ENCODE results near the gene GARNL3.

Gene GARNL3

DNA sequence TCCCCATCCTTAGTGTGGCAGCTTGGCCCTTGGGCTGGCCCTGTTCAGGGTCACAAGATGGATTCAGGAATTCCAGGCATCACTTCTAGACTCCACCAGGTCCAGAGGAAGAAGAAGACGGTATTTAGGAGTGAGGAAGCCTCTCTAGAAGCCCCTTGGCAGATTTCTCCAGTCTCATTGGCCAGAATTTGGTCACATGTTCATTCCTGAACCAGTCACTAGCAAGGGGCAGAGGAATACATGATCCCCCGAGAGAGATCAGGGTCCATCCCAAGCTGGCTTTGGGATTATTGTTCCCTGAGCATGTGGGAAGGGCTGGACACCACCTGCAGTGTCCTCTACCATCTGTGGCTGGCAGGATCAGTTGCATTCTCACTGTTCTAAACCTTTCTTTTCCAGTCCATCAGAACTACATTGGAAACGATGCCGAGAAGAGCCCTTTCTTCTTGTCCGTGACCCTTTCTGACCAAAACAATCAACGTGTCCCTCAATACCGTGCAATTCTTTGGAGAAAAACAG lies 48.5 kb downstream of the GARNL3 start:
- no peak for DNase-seq

DNA sequence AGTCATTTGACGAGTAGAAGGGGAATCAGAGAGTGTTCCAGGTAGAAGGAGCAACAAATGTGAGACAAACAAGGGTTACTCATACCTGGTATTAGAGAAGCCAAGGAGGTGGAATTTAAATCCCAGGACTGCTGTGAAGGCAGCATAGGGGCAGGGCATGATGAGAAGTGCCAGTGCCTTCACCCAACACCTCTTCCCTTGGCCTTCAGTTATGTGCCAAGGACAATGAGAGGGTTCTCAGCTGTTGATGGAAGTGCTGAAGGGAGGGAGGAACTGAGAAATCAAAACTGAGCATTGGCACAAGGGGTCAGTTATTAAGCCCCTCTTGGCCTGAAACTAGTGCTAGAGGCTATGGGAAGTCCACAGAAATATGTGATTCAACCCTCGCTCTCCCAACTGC lies 50.3 kb downstream of the GARNL3 start:
- DNase-seq = no peak

DNA sequence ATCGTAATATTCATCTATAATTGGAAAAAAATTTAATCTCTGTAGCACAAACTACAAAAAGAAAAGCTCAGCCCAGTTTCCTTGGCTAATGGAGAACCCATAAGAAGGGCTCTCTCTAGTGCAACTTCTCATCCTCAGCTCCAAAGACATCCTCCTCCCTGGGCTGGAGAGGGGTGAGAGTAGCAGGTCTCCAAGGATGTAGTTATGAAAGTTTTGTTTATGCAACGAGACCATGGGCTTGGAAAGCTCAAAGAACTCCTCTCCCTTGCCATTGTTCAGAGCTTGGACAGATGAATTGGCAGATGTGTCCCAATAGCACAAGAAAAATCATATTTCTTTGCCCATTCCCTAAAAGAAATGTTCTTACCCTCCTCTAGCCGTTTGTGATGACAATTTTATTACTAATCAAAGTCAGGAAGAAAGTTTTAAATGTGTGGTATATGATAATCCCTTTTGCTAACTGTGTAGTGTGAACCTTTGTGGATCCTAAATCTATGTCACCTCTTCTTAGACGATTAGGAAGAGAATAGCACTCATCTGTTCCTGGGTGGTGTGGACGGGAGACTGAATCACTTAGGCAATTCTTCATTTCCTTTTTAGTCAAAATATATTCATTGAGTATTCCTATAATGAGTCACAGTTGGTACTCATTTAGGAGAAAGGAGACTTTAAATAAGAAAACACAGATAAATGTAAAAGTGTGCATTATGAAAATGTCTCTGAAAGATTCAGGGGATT lies 52.2 kb downstream of the GARNL3 start:
- no peak for DNase-seq

DNA sequence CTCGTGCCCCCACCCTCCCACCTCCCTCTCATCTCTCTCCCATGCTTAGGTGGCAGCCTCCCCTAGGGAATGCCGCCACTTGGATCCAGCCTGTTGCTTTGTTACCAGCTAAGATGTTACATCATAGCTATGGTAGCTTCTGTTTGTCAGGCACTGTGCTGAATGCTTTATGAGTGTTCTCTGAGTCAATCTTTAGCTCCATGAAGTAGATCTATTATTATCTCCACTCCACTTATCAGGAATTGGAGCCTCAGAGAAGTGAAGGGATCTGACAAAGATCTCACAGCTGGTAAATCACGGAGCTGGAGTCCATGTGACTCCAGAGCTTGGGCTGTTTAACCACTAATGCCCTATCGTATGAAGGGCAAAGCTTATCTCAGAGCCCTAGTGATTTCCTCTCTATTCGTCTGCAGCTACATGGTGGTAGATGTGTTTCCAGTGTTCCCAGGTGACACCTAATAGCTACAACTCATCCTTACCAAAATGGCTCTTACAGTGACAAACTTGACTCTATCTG lies 54.1 kb downstream of the GARNL3 start:
- DNase-seq = no peak

DNA sequence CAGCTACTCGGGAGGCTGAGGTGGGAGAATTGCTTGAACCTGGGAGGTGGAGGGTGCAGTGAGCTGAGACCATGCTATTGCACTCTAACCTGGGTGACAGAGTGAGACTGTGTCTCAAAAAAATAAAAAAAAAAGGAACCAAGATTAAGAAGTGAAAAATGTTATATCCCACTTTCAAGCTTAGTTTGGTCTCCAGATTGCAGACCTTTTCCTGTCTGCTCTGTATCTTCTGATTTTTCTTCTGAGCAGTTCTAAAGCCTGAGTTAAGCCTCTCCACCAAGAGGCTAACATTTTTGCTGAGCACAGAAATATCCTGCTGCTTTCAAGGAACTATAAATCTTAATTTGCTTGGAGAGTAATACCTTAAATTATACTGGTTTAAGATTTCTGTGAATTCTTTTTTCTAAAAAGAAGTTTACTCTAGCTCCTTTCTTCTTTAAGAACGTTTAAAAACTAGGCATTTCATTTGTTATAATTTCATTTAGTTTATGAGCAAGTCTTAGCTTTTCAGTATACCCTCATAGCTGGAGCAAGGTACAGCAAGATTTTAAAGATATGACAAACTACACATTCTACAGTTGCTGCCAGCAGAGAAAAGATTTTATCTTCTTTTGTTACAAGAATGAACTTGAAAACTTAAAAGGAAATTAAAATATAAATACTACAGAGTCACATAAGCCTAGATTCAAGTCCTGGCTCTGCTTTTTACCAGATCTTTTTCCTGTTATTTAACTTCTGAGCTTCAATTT lies 55.0 kb downstream of the GARNL3 start:
- DNase-seq = no peak

DNA sequence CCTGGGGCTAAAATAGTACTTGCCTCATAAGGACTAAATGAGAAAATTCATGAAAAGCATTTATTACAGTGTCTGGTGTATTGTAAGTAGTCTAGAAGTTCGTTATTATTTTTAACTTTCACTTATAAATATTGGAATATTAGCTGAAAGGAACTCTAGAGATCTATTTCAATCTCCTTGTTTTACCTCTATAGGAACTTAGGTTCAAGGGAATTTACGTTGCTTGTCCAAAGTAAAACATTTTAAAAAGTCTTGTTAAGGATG lies 55.5 kb downstream of the GARNL3 start:
- no peak for DNase-seq

DNA sequence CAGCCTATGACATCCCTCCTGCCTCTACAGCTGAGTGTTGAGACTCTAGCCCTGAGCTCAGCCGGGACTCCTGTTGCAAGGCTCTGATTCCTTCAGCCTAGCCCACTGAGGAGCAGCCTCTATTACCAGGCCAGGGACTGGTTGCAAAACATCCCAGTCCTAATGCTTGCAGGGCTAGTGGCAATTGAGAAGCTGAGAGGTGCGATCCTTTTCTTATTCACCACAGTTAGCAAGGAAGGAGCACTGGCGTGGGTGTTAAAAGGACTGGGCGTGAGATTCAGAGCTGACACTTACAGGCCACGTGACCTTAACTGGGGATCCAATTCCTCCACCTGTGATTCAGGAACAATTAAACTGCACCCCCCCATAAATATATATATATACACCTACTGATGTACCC lies 58.8 kb downstream of the GARNL3 start:
- DNase-seq = peak in 1 of 2 donors; percentile 1

DNA sequence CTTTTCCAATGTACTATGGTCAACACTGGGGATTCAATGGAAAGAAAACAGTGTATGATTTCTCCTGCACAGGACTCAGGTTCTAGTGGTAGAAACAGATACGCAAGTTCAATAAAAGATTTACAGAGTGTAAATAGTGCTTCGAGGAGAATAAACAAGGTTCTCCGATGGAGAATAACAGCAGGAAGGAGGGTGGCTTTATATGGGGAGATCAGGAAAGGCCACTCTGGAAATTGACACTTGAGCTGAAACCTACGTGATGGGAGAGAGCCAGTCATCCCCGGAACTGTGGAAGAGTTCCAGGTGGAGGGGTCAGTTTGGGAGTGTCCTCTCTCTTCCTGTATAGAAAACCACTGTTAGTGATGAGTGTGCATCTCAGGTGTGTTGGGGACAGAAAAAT lies 65.9 kb downstream of the GARNL3 start:
- DNase-seq = no peak

DNA sequence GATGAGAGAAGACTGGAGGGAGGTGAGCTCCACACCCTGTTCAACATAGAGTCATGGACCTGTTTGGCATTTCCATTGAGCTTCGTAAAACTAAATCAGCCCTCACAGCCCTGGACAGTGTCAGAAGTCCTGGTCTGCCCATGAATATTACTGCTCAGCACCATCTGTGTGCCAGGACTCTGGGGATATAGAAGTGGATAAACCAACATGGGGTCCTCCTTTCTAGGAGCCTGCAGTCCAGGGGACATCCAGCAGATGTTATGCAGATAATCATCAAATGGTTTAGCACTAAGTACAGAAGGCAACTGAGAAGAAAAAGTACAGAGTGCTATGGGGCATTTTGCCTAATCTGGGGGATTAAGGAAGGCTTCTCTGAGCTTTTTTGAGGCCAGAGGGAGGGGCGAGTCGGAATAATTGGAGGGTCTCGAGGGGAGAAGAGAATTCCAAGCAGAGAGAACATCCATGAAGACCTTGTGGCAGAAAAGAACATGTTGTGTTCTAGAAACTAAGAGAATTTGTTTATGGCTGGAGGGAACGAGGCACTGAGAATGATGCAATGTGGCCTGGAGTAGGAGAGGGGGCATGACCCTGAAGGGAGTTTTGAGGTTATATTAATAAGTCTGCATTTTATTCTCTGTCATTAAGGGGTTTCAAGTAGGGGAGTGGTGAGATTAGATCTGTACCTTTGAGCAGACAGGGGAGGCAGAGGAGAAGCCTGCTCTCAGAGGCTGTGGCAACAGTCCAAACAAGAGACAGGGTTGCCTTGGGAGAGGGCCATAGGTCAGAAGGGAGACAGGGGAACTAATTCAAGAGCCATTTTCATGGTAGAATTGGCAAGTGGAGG lies 68.9 kb downstream of the GARNL3 start:
- no peak for DNase-seq

DNA sequence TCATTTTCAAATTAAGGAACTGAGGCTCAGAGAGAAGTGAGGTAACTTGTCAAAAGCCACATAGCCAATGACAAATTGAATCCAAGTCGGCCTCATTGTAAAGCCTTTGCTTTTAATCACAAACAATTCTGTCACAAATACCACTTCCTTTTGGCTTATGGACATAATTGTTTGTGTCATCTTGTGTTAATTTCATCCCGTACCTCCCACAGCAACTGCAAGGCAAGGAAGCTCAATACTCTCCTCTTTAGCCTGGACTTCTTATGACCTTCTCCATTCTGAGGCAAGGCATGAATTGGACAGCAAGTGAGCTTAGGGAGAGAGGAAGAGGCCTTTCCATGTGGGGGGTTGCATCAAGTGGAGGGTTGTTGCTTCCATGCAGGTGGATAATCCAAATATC lies 70.2 kb downstream of the GARNL3 start:
- DNase-seq = peak; percentile 52 to 53

DNA sequence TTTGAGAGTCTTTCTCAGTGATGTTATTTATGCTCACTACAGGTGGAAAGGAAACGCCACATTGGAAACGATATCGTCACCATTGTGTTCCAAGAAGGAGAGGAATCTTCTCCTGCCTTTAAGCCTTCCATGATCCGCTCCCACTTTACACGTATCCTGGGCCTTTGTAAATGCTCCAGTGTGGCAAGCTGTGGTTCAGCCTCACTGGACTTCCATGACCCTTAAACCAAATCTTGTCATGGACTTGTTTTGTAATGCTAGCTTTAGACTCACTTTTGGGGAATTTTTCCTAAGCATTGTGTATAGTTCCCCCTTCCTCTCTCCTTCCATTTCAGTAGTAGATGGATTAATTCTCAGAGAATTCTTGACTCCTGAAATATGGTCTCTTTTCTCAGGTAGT lies 71.5 kb downstream of the GARNL3 start:
- no peak for DNase-seq

DNA sequence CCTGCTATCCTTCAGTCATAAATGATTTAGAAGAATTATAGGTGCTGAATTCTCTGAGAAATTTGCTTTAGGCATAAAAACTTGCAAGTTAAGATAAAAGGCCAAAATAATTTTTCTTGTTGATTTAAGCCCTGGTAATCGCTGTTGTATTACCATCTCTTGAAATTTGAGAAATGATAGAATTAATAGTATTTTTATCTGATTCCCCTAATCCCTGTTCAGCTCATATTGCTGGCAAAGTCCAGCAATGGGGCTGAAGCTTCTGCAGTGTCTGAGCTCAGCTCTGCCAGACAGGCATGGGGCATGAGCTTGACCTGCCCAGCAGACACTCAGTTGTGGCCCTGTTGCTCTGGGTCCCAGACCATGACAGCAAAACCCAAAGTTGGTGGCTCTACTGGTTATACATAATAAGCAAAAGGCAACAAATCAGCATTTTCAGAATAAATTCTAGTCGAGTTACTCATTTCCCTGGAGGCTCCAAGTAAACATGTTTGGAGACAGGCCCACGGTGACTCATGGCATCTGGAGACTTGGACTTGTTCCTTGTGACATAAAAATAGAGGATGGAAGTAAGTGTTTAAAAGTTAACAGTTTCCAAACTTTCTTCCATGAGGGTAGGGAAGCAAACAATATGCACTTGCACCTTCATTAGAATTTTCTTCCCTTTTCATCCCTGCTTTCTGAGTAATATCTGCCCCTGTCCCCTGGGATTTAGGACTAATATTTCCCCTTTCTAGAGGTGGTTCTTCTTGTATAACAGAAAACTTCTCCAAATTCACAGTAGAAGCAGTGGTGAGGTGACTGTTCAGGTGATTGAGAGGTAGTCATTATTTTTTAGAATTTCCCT lies 72.2 kb downstream of the GARNL3 start:
- DNase-seq = peak in 1 of 2 donors; percentile 24

DNA sequence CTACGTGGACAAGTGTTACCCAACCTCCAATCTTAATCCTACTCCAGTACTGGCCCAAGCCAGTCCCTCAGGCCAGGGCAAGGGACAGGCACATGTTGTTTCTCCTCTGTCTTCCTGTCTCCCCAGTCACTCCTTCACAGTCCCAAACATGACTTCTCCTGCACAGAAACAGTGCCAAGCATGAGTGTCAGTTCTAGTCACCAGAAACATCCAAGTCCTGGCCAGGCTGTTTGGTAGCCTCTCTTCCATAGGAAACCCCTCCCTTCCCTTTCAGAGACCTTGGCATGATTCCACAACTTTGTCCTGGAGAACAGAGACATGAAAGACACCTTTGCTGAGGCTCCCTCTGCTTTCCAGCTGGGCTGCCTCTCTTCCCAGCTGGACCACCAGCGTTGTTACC lies 76.1 kb downstream of the GARNL3 start:
- DNase-seq = no peak

DNA sequence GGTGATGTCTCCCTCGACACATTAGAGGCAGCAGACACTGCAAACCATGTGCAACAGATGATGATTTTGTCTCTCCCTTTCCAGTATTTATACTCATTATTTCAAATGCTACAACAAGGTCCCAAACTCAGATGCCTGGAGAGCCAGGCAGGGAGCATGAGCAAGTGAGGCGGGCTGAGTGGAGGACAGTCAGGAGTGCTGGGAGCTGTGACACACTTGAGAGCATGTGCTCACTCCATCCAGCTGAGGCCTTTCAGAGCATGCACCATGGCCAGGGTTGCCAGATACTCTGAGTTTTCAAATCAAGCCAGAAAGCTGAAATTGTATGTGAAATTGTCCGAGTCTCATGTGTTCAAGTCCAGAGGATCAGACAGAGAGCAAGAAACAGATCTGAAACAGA lies 76.6 kb downstream of the GARNL3 start:
- DNase-seq = no peak

DNA sequence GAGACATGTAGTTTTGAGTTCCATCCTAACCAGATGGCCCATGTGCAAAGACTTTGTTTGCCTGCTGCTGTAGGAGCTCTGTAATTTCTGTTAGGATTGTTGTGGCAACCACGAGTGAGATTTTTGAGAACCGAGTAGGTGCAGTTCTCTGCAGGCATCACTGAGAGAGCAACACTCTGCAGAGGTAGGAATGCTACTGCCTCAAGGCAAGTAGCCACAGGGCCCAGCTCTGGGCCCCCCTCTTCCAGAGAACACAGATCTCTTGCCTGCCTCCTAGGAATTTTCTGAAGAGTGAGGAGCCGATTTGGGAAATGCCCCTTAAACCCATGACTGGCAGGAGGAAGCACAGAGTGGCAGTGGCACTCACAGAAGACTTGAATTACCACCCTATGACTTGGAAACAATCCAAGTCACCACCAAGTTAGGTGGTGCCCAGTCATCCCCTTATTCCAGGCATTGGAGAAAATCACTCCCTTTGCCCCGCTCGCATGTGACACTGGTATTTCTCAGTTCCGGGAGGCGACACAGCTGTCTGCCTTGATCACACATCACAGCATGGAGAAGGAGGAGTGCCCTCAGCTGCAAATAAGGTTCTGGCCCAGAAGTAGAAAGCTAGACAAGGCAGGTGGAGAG lies 79.9 kb downstream of the GARNL3 start:
- no peak for DNase-seq

DNA sequence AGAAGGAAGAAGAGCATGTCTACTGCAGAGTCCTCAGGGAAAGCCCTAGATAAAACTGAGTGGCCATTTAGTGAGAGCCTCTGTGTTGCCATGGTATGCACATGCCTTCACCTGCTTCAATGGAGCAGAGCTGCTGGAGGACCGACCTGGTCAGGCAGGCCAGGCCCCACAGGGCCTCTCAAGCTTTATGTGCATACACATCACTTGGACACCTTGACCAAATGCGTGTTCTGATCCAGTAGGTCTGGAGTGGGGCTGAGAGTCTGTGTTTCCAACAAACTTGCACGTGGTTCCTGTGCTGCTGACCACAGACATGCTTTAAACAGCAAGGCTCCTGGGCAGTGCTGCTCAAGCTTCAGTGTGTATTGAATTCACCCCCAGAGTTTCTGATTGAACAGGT lies 81.0 kb downstream of the GARNL3 start:
- DNase-seq = no peak

DNA sequence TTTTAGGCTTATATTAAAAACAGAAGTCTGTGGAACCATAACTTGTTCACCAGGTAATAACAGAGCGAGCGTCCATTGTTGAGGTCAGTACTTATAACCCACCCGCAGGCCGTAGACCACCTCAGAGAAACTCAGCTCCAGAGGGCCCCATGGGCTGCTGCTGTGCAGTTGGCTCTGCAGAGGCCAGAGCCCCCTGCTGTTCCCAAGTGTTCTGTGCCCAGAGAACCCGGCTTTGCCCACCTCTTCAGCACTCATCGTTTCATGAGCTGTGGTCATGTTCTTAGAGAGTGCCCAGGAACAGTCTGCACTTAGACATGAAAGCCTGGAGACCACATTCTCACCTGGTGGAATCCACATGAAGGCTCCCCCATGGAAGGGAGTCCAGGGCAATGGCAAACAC lies 82.0 kb downstream of the GARNL3 start:
- DNase-seq = no peak

DNA sequence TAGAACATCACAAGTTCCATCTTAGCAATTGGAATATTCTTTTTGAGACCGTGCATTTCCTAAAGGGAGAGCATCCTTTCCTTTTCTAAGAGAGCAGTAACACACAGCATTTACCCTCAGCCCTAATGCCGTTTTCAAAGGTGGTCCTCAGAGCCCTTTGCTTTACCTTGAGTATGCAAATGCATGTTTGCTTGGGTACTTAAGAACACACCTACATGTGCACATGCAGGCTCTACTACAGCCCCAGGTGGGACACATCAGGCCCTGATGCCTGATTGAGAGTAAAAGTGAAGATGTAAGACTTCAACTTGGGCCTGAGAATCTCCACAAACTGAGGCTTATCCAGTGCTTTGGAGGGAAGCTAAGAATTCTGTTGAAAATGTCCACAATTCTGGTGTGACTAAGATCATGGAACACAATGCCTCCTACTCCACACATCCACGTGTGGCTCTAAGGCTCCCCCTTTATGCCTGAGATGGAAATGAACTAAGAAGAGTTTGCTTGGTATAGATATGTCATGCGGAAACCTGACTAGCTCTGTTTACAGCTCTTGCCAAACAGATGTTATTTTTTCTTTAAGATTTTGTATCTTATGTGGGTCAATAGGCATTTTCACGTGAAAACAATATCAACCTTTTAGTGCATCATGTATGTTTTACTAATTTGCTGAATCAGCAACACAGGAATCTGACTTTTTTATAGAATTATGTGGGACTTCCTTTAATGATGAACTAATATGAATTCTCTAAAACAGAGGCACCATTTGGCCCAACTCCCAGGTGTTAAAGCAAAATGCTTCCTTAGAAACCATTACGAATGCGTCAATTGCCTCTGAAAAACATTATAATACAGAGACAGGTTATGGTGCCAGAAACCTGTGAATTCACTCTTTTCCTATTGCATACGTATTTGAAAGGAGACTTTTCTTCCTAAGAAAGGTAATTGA lies 83.5 kb downstream of the GARNL3 start:
- peak; percentile 29 to 64 for DNase-seq

DNA sequence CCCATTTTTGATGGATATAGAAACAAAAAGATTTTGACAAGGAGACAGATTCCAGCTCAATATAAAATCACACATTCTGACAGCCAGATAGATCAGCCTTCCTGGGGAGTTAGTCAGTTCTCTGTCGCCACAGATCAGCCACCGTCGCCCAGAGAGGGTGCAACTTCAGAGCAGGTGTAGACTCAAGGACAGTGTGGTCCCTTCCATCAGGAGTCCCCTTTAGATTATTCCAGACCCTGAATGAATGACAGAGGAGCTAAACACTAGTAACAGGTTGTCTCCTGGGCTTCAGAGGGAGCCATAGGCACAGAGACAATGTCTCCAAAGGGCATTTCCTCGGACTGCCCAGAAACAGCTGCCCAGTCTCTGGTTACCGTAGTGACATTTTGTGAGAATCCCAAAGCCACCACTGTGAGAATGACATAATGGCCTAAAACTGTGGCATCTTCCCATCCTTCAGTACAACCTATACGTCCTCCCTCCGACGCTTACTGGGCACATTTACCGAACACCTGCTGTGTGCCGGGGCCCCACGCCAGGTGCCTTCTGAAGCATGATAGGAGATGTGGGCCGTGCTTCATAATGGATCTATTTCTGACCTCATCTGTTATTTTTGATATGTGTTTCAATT lies 85.0 kb downstream of the GARNL3 start:
- no peak for DNase-seq

All from inflammatory macrophage (primary cell).